ENCODE measurements around the gene CRY1. TPM values are rescaled to one million over a fixed set of nuclear protein-coding genes. Genes with fewer than 3 reads are reported as not detected.

Gene CRY1
- total and polyA plus RNA-seq, 9 of the 15 experiments (the other 6 are each of a cell fraction or from before 2014, with no cell fraction given): 8.7 to 33.3 (median 25.2) TPM

DNA sequence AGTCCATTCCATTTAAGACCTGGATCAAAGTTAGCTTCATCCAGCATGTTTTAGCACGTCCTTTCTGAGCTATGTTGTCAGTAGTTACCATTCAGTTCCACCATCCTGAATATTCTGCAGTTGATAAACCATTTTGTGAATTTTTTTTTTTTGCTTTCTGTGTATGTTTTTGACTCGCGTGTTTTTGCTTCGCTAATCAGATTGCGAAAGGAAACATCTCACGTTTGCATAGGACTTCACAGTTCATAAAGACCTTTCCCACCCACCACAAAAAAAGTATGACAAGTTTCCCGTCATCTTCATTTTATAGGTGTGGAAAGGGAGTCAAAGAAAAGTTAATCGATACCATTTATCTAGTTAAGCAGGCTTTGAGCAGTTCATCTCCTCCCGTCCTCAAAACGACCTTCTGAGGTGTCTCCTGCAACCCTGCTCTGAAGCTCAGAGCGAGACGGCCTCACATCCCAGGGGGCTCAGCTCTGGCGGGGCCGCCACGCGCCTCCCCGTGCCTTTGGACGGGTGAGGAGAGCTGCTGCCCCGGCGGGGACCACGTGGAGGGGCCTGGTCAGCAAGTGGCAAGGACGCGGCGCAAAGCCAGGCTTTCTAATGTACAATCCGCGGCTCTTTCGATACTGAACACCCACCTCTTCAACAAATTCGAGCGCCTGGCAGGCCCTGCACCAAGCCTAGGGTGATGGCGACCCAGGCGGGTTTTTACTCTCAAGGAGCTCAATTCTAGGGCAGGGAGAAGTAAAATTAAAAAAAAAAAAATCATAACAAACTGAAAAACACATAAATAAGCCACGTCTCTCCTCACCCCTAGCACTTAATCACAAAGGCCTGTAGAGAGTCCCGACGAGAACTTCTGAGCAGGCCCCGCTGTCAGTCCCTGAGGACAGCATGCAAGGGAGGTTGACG lies 138.6 kb downstream of the CRY1 start (continued):
- TF ChIP-seq, protein P1, sequence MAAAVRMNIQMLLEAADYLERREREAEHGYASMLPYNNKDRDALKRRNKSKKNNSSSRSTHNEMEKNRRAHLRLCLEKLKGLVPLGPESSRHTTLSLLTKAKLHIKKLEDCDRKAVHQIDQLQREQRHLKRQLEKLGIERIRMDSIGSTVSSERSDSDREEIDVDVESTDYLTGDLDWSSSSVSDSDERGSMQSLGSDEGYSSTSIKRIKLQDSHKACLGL (CRISPR knock-in tag; IDR thresholded peaks at IDR 0.05; ENCODE audit: borderline replicate concordance, poor library complexity, severe bottlenecking): peak; percentile 48
- no peak for TF ChIP-seq POLR2AphosphoS5 (IDR thresholded peaks at IDR 0.05; ENCODE audit: control insufficient read depth, insufficient read depth, low read depth, low read length)
- no peak for TF ChIP-seq POLR2B (IDR thresholded peaks at IDR 0.05; ENCODE audit: low read depth, partially characterized antibody)
- TF ChIP-seq IFI16 (CRISPR knock-in tag; IDR thresholded peaks at IDR 0.05): no peak
- TF ChIP-seq, protein P2, sequence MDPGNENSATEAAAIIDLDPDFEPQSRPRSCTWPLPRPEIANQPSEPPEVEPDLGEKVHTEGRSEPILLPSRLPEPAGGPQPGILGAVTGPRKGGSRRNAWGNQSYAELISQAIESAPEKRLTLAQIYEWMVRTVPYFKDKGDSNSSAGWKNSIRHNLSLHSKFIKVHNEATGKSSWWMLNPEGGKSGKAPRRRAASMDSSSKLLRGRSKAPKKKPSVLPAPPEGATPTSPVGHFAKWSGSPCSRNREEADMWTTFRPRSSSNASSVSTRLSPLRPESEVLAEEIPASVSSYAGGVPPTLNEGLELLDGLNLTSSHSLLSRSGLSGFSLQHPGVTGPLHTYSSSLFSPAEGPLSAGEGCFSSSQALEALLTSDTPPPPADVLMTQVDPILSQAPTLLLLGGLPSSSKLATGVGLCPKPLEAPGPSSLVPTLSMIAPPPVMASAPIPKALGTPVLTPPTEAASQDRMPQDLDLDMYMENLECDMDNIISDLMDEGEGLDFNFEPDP (CRISPR knock-in tag; IDR thresholded peaks at IDR 0.05): no peak
- TF ChIP-seq, protein P3, sequence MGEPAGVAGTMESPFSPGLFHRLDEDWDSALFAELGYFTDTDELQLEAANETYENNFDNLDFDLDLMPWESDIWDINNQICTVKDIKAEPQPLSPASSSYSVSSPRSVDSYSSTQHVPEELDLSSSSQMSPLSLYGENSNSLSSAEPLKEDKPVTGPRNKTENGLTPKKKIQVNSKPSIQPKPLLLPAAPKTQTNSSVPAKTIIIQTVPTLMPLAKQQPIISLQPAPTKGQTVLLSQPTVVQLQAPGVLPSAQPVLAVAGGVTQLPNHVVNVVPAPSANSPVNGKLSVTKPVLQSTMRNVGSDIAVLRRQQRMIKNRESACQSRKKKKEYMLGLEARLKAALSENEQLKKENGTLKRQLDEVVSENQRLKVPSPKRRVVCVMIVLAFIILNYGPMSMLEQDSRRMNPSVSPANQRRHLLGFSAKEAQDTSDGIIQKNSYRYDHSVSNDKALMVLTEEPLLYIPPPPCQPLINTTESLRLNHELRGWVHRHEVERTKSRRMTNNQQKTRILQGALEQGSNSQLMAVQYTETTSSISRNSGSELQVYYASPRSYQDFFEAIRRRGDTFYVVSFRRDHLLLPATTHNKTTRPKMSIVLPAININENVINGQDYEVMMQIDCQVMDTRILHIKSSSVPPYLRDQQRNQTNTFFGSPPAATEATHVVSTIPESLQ (CRISPR knock-in tag; IDR thresholded peaks at IDR 0.05): 0 out of 2 replicates have a peak, but pooled peaks have one; percentile 51
- no peak for TF ChIP-seq ZNF77 (CRISPR knock-in tag; IDR thresholded peaks at IDR 0.05)
- 0 out of 4 replicates have a peak, but pooled peaks have one; percentile 15 to 44 for TF ChIP-seq FOXK2 (conservative IDR thresholded peaks at IDR 0.05 in 1 of 2, IDR thresholded peaks at IDR 0.05 in 1 of 2; ENCODE audit: low read depth in 2 of 2)
- TF ChIP-seq SNIP1 (IDR thresholded peaks at IDR 0.05; ENCODE audit: low read depth): no peak
- TF ChIP-seq, protein P4, sequence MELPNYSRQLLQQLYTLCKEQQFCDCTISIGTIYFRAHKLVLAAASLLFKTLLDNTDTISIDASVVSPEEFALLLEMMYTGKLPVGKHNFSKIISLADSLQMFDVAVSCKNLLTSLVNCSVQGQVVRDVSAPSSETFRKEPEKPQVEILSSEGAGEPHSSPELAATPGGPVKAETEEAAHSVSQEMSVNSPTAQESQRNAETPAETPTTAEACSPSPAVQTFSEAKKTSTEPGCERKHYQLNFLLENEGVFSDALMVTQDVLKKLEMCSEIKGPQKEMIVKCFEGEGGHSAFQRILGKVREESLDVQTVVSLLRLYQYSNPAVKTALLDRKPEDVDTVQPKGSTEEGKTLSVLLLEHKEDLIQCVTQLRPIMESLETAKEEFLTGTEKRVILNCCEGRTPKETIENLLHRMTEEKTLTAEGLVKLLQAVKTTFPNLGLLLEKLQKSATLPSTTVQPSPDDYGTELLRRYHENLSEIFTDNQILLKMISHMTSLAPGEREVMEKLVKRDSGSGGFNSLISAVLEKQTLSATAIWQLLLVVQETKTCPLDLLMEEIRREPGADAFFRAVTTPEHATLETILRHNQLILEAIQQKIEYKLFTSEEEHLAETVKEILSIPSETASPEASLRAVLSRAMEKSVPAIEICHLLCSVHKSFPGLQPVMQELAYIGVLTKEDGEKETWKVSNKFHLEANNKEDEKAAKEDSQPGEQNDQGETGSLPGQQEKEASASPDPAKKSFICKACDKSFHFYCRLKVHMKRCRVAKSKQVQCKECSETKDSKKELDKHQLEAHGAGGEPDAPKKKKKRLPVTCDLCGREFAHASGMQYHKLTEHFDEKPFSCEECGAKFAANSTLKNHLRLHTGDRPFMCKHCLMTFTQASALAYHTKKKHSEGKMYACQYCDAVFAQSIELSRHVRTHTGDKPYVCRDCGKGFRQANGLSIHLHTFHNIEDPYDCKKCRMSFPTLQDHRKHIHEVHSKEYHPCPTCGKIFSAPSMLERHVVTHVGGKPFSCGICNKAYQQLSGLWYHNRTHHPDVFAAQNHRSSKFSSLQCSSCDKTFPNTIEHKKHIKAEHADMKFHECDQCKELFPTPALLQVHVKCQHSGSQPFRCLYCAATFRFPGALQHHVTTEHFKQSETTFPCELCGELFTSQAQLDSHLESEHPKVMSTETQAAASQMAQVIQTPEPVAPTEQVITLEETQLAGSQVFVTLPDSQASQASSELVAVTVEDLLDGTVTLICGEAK (IDR thresholded peaks at IDR 0.05): peak; percentile 53
- TF ChIP-seq, protein P4 (CRISPR knock-in tag; IDR thresholded peaks at IDR 0.05): no peak
- TF ChIP-seq, protein P5, sequence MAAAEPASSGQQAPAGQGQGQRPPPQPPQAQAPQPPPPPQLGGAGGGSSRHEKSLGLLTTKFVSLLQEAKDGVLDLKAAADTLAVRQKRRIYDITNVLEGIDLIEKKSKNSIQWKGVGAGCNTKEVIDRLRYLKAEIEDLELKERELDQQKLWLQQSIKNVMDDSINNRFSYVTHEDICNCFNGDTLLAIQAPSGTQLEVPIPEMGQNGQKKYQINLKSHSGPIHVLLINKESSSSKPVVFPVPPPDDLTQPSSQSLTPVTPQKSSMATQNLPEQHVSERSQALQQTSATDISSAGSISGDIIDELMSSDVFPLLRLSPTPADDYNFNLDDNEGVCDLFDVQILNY (CRISPR knock-in tag; IDR thresholded peaks at IDR 0.05): no peak

Data from K562 (cell line).